HEK293 (cell line): Measurements from ENCODE around the gene ACHE.

ENCODE experiments used
- GLIS2 ChIP-seq: fragments of 450-650 bp; formaldehyde crosslinking; IDR thresholded peaks from 2 replicates; pipeline ENCODE4 v1.5.1; 2016; ENCODE audit warnings: missing biosample characterization, missing genetic modification characterization
- HOXC10 ChIP-seq: sonication (generic); formaldehyde crosslinking; IDR thresholded peaks from 2 replicates; pipeline ENCODE4 v1.8.1; 2023; ENCODE audit warnings: mild to moderate bottlenecking, missing genetic modification reagents
- KLF7 ChIP-seq: fragments of 450-650 bp; formaldehyde crosslinking; IDR thresholded peaks from 2 replicates; pipeline ENCODE4 v1.5.1; 2016; ENCODE audit warnings: missing biosample characterization, missing genetic modification characterization, borderline replicate concordance
- SCRT1 ChIP-seq: fragments of 450-650 bp; formaldehyde crosslinking; IDR thresholded peaks from 2 replicates; pipeline ENCODE4 v1.5.1; 2016; ENCODE audit warnings: missing biosample characterization, missing genetic modification characterization, borderline replicate concordance
- TRIM28 ChIP-seq: IDR thresholded peaks from 2 replicates; pipeline ENCODE4 v1.6.1; 2011; ENCODE audit warnings: low read length, control low read depth, borderline replicate concordance
- ZBTB48 ChIP-seq: fragments of 450-650 bp; formaldehyde crosslinking; IDR thresholded peaks from 2 replicates; pipeline ENCODE4 v1.5.1; 2016; ENCODE audit warnings: missing biosample characterization, missing genetic modification characterization
- ZIC2 ChIP-seq: fragments of 450-650 bp; formaldehyde crosslinking; IDR thresholded peaks from 2 replicates; pipeline ENCODE4 v1.5.1; 2016; ENCODE audit warnings: missing biosample characterization, missing genetic modification characterization
- ZNF19 ChIP-seq: fragments of 450-650 bp; formaldehyde crosslinking; IDR thresholded peaks from 2 replicates; pipeline ENCODE4; 2016; ENCODE audit warnings: missing biosample characterization, missing genetic modification characterization, low read depth
- ZNF416 ChIP-seq: fragments of 450-650 bp; formaldehyde crosslinking; IDR thresholded peaks from 2 replicates; pipeline ENCODE4 v1.5.1; 2016; ENCODE audit warnings: missing biosample characterization, missing genetic modification characterization
- ZNF423 ChIP-seq: fragments of 450-650 bp; formaldehyde crosslinking; IDR thresholded peaks from 2 replicates; pipeline ENCODE4 v1.5.1; 2016; ENCODE audit warnings: missing biosample characterization, missing genetic modification characterization
- ZNF433 ChIP-seq: fragments of 450-650 bp; formaldehyde crosslinking; IDR thresholded peaks from 2 replicates; pipeline ENCODE4 v1.5.1; 2016; ENCODE audit warnings: missing biosample characterization, missing genetic modification characterization, low read depth
- ZNF510 ChIP-seq: fragments of 450-650 bp; formaldehyde crosslinking; IDR thresholded peaks from 2 replicates; pipeline ENCODE4 v1.5.1; 2018; ENCODE audit warnings: mild to moderate bottlenecking, missing genetic modification characterization, missing biosample characterization; ENCODE audit not compliant: insufficient replicate concordance
- ZNF514 ChIP-seq: fragments of 450-650 bp; formaldehyde crosslinking; IDR thresholded peaks from 2 replicates; pipeline ENCODE4 v1.5.1; 2016; ENCODE audit warnings: missing biosample characterization, missing genetic modification characterization
- ZNF548 ChIP-seq: fragments of 450-650 bp; formaldehyde crosslinking; IDR thresholded peaks from 2 replicates; pipeline ENCODE4 v1.5.1; 2016; ENCODE audit warnings: missing biosample characterization, missing genetic modification characterization
- ZNF600 ChIP-seq: fragments of 450-650 bp; formaldehyde crosslinking; IDR thresholded peaks from 2 replicates; pipeline ENCODE4 v1.5.1; 2016; ENCODE audit warnings: missing biosample characterization, missing genetic modification characterization
- ZNF610 ChIP-seq: fragments of 450-650 bp; formaldehyde crosslinking; IDR thresholded peaks from 2 replicates; pipeline ENCODE4 v1.5.1; 2016; ENCODE audit warnings: missing biosample characterization, missing genetic modification characterization, borderline replicate concordance
- ZNF621 ChIP-seq: fragments of 450-650 bp; formaldehyde crosslinking; IDR thresholded peaks from 2 replicates; pipeline ENCODE4 v1.5.1; 2017; ENCODE audit warnings: missing biosample characterization, missing genetic modification characterization
- ZNF624 ChIP-seq: fragments of 450-650 bp; formaldehyde crosslinking; IDR thresholded peaks from 2 replicates; pipeline ENCODE4 v1.5.1; 2017; ENCODE audit warnings: missing biosample characterization, missing genetic modification characterization
- ZNF837 ChIP-seq: fragments of 450-650 bp; formaldehyde crosslinking; IDR thresholded peaks from 2 replicates; pipeline ENCODE4 v1.5.1; 2016; ENCODE audit warnings: missing biosample characterization, missing genetic modification characterization
- ZSCAN30 ChIP-seq: fragments of 450-650 bp; IDR thresholded peaks from 2 replicates; pipeline ENCODE4 v1.5.1; 2018; ENCODE audit warnings: missing biosample characterization, mild to moderate bottlenecking, missing genetic modification characterization, moderate library complexity
- ZXDB ChIP-seq: fragments of 450-650 bp; formaldehyde crosslinking; IDR thresholded peaks from 2 replicates; pipeline ENCODE4 v1.5.1; 2016; ENCODE audit warnings: missing biosample characterization, missing genetic modification characterization
- TF ChIP-seq, protein P1 (sequence below): fragments of 450-650 bp; formaldehyde crosslinking; IDR thresholded peaks from 2 replicates; pipeline ENCODE4 v1.5.1; 2017; ENCODE audit warnings: missing biosample characterization, missing genetic modification characterization
- TF ChIP-seq, protein P2 (sequence below): fragments of 450-650 bp; formaldehyde crosslinking; IDR thresholded peaks from 2 replicates; pipeline ENCODE4; 2016; ENCODE audit warnings: missing biosample characterization, missing genetic modification characterization
- TF ChIP-seq, protein P3 (sequence below): fragments of 450-650 bp; formaldehyde crosslinking; IDR thresholded peaks from 2 replicates; pipeline ENCODE4 v1.5.1; 2016; ENCODE audit warnings: missing biosample characterization, missing genetic modification characterization
- TF ChIP-seq, protein P4 (sequence below): fragments of 450-650 bp; formaldehyde crosslinking; conservative IDR thresholded peaks from 2 replicates; pipeline ENCODE4 v1.5.1; 2016; ENCODE audit warnings: low read depth, missing biosample characterization, missing genetic modification characterization
- TF ChIP-seq, protein P5 (sequence below): fragments of 450-650 bp; formaldehyde crosslinking; conservative IDR thresholded peaks from 2 replicates; pipeline ENCODE4 v1.5.1; 2016; ENCODE audit warnings: low read depth, missing biosample characterization, missing genetic modification characterization

The ACHE gene

DNA sequence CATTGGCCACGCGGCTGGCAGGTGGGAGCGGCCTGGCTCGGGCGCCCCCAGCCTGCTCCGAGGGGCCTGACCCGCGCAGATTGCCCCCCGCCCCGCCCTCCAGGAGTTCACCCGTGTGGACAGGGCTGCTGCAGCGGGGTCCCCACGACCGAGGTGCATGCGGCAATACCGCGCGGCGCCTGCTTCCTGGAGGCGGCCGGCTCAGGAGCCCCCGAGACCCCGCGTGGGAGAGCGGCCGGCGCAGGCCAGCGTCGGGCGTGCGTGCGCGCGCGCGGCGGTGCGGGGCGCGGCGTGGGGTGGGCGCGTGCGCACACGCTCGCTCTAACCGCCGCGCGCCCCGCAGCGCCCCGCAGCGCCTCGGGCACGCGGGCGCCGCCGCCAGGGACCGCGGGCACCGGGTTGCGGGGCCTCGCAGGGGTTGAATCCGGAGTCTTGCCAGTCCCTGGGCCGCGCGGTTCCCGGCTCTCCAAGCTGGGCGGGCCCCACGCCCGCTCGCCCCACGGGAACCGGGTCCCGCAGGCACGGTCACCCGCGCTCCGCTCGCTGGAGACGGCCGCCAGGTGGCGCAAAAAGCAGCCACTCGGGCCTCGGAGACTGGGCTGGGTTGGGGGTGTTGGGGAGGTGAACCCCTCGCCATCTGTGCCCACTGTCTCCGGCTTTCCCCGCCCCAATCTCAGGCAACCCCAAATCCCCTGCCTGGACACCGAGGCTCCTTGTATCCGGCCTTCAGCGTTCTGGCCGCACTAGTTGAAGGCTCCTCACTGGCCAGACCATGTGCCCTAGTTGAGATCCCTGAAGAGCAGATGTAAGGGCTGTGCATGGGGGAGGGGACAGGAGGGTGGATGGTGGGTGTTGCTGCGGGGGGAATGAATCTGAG lies 1.3 kb upstream of the ACHE start (continued):
- TF ChIP-seq, protein P1, sequence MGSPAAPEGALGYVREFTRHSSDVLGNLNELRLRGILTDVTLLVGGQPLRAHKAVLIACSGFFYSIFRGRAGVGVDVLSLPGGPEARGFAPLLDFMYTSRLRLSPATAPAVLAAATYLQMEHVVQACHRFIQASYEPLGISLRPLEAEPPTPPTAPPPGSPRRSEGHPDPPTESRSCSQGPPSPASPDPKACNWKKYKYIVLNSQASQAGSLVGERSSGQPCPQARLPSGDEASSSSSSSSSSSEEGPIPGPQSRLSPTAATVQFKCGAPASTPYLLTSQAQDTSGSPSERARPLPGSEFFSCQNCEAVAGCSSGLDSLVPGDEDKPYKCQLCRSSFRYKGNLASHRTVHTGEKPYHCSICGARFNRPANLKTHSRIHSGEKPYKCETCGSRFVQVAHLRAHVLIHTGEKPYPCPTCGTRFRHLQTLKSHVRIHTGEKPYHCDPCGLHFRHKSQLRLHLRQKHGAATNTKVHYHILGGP (tag by site-specific recombination) = 0 out of 2 replicates have a peak, but pooled peaks have one; percentile 9
- TF ChIP-seq ZNF610 (tag by site-specific recombination) (no peak), ZXDB (no peak), GLIS2 (peak; percentile 82; the same call in 1 of the 2 replicates), ZBTB48 (tag by site-specific recombination) (peak; percentile 90), ZNF19 (tag by site-specific recombination) (no peak), ZNF624 (tag by site-specific recombination) (no peak), TRIM28 (no peak), ZSCAN30 (tag by site-specific recombination) (peak; percentile 20; the same call in 1 of the 2 replicates), ZNF600 (no peak), ZNF416 (tag by site-specific recombination) (no peak), KLF7 (tag by site-specific recombination) (no peak), ZNF837 (tag by site-specific recombination) (no peak), ZNF514 (tag by site-specific recombination) (no peak), ZNF433 (tag by site-specific recombination) (no peak), ZNF621 (tag by site-specific recombination) (no peak), ZNF423 (tag by site-specific recombination) (no peak), ZNF510 (no peak), ZIC2 (tag by site-specific recombination) (no peak), ZNF548 (tag by site-specific recombination) (no peak), HOXC10 (no peak), SCRT1 (tag by site-specific recombination) (no peak)
- TF ChIP-seq, protein P2, sequence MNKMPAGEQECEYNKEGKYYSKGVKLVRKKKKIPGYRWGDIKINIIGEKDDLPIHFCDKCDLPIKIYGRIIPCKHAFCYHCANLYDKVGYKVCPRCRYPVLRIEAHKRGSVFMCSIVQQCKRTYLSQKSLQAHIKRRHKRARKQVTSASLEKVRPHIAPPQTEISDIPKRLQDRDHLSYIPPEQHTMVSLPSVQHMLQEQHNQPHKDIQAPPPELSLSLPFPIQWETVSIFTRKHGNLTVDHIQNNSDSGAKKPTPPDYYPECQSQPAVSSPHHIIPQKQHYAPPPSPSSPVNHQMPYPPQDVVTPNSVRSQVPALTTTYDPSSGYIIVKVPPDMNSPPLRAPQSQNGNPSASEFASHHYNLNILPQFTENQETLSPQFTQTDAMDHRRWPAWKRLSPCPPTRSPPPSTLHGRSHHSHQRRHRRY (tag by site-specific recombination) = no peak
- TF ChIP-seq, protein P3, sequence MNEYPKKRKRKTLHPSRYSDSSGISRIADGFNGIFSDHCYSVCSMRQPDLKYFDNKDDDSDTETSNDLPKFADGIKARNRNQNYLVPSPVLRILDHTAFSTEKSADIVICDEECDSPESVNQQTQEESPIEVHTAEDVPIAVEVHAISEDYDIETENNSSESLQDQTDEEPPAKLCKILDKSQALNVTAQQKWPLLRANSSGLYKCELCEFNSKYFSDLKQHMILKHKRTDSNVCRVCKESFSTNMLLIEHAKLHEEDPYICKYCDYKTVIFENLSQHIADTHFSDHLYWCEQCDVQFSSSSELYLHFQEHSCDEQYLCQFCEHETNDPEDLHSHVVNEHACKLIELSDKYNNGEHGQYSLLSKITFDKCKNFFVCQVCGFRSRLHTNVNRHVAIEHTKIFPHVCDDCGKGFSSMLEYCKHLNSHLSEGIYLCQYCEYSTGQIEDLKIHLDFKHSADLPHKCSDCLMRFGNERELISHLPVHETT (tag by site-specific recombination) = no peak
- TF ChIP-seq, protein P4, sequence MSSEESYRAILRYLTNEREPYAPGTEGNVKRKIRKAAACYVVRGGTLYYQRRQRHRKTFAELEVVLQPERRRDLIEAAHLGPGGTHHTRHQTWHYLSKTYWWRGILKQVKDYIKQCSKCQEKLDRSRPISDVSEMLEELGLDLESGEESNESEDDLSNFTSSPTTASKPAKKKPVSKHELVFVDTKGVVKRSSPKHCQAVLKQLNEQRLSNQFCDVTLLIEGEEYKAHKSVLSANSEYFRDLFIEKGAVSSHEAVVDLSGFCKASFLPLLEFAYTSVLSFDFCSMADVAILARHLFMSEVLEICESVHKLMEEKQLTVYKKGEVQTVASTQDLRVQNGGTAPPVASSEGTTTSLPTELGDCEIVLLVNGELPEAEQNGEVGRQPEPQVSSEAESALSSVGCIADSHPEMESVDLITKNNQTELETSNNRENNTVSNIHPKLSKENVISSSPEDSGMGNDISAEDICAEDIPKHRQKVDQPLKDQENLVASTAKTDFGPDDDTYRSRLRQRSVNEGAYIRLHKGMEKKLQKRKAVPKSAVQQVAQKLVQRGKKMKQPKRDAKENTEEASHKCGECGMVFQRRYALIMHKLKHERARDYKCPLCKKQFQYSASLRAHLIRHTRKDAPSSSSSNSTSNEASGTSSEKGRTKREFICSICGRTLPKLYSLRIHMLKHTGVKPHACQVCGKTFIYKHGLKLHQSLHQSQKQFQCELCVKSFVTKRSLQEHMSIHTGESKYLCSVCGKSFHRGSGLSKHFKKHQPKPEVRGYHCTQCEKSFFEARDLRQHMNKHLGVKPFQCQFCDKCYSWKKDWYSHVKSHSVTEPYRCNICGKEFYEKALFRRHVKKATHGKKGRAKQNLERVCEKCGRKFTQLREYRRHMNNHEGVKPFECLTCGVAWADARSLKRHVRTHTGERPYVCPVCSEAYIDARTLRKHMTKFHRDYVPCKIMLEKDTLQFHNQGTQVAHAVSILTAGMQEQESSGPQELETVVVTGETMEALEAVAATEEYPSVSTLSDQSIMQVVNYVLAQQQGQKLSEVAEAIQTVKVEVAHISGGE (tag by site-specific recombination) = no peak
- TF ChIP-seq, protein P5, sequence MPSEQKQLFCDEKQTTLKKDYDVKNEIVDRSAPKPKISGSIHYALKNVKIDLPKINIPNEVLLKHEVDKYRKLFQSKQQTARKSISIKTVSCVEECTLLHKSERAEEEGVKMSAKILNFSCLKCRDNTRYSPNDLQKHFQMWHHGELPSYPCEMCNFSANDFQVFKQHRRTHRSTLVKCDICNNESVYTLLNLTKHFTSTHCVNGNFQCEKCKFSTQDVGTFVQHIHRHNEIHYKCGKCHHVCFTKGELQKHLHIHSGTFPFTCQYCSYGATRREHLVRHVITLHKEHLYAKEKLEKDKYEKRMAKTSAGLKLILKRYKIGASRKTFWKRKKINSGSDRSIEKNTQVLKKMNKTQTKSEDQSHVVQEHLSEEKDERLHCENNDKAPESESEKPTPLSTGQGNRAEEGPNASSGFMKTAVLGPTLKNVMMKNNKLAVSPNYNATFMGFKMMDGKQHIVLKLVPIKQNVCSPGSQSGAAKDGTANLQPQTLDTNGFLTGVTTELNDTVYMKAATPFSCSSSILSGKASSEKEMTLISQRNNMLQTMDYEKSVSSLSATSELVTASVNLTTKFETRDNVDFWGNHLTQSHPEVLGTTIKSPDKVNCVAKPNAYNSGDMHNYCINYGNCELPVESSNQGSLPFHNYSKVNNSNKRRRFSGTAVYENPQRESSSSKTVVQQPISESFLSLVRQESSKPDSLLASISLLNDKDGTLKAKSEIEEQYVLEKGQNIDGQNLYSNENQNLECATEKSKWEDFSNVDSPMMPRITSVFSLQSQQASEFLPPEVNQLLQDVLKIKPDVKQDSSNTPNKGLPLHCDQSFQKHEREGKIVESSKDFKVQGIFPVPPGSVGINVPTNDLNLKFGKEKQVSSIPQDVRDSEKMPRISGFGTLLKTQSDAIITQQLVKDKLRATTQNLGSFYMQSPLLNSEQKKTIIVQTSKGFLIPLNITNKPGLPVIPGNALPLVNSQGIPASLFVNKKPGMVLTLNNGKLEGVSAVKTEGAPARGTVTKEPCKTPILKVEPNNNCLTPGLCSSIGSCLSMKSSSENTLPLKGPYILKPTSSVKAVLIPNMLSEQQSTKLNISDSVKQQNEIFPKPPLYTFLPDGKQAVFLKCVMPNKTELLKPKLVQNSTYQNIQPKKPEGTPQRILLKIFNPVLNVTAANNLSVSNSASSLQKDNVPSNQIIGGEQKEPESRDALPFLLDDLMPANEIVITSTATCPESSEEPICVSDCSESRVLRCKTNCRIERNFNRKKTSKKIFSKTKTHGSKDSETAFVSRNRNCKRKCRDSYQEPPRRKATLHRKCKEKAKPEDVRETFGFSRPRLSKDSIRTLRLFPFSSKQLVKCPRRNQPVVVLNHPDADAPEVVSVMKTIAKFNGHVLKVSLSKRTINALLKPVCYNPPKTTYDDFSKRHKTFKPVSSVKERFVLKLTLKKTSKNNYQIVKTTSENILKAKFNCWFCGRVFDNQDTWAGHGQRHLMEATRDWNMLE (tag by site-specific recombination) = no peak
